ENCODE results near the gene CCL16. TPM values are rescaled to one million over a fixed set of nuclear protein-coding genes. Genes with fewer than 3 reads are reported as not detected.
A peak's percentile ranks its signal among the peaks of the same experiment; 100 is the strongest.

CCL16 gene
- total RNA-seq, 1 donor from 2014 or later = not detected

DNA sequence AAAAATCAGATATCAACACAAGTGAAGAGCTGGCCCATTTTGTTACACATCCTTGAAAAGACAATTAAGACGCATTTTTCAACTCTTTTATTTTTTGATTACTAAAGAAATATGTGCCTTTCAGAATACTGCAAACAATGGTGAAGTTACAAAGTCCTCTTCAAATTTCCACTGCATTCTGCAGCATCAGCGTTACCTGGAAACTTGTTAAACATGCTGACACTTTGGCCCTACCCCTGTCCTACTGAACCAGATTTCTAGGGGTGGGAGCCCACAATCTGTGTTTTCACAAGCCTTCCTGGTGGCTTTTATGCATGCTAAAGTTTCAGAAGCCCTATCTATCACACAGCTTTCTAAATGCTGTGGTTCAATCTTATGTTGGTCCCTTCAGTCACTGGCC lies 9.8 kb upstream of the CCL16 start:
- Histone ChIP-seq H3K27ac (ENCODE audit: low read depth, low read length) (no peak overlapping the region), H3K4me3 (ENCODE audit: low read length in 3 of 3) (no peak overlapping the region), H3K27me3 (ENCODE audit: control insufficient read depth in 3 of 3, insufficient read depth in 3 of 3, low read length in 3 of 3) (no peaks in the 10 kb centered on the region), H3K36me3 (ENCODE audit: control insufficient read depth in 3 of 3, insufficient read depth in 3 of 3, low read length in 3 of 3) (no peaks in the 10 kb centered on the region), H3K4me1 (ENCODE audit: control insufficient read depth in 3 of 3, insufficient read depth in 3 of 3, low read length in 3 of 3) (peaks cover 3 to 8% (median 3%) of the 10 kb centered on the region in 3 donors), H3K9me3 (ENCODE audit: control insufficient read depth in 3 of 3, low read length in 3 of 3) (no peaks in the 10 kb centered on the region), H3K9ac (ENCODE audit: low read depth in 1 of 3, low read length in 3 of 3) (no peak overlapping the region)

DNA sequence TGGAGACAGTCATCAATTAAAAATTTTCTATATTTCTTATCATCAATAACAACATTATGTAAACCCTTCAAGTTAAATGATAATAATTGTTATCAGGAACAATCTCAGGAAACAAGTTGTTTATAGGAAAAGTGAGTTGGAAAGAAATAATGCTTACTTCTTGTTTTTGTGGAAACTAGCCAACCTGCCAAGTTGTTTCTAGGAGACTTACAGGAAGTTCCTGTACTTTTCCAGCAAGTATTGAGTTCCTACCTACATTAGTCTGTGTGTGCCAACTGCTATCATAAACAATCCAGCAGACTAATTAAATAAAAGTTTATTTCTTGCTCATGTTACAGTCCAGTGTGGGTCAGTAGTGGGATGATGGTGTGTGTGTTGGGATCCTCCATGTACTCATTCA lies 6.9 kb upstream of the CCL16 start:
- Histone ChIP-seq H3K9ac (ENCODE audit: low read depth in 1 of 3, low read length in 3 of 3) (no peak overlapping the region), H3K4me3 (ENCODE audit: low read length in 3 of 3) (no peak overlapping the region), H3K4me1 (ENCODE audit: control insufficient read depth in 3 of 3, insufficient read depth in 3 of 3, low read length in 3 of 3) (peaks cover 3 to 8% (median 6%) of the 10 kb centered on the region in 3 donors), H3K36me3 (ENCODE audit: control insufficient read depth in 3 of 3, insufficient read depth in 3 of 3, low read length in 3 of 3) (no peaks in the 10 kb centered on the region), H3K9me3 (ENCODE audit: control insufficient read depth in 3 of 3, low read length in 3 of 3) (no peaks in the 10 kb centered on the region), H3K27ac (ENCODE audit: low read depth, low read length) (no peak overlapping the region), H3K27me3 (ENCODE audit: control insufficient read depth in 3 of 3, insufficient read depth in 3 of 3, low read length in 3 of 3) (peaks cover 0 to 6% (median 0%) of the 10 kb centered on the region in 3 donors)

DNA sequence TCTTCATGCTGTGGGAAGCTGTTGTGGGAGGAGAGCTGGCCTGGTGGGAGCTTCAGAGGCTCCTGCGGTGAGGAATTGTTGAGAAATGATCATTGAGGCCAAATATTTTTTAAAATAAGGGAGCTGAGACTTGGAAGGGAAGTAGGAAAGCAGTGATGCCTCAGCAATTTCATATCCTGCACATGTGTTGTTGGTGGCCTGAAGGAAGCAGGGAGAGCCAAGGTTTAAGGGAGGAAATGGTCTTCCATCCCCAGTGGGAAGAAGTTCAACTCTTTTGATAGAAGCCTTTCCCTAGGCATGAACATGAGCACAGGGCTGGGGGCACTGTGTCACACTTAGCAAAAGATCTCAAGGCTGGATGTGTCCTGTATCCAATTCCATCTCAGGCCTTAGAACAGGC lies 5.3 kb upstream of the CCL16 start, which contains the start of gene CCL14:
CCL14 (minus strand) TSS at position 87 of the 400 bp plus-strand sequence; CDS start at position 7, 80 bp downstream.
- H3K27ac ChIP-seq (ENCODE audit: low read depth, low read length) = peak within 1 kb of the TSS; percentile 30
- peak within 1 kb of the TSS in 2 of 3 donors; percentile 26 to 65 for H3K4me3 ChIP-seq (ENCODE audit: low read length in 3 of 3)
- no peaks in the 10 kb centered on the region for H3K9me3 ChIP-seq (ENCODE audit: control insufficient read depth in 3 of 3, low read length in 3 of 3)
- H3K27me3 ChIP-seq (ENCODE audit: control insufficient read depth in 3 of 3, insufficient read depth in 3 of 3, low read length in 3 of 3) = peaks cover 0 to 6% (median 0%) of the 10 kb centered on the region in 3 donors
- H3K36me3 ChIP-seq (ENCODE audit: control insufficient read depth in 3 of 3, insufficient read depth in 3 of 3, low read length in 3 of 3) = no peaks in the 10 kb centered on the region
- no peak within 1 kb of the TSS for H3K9ac ChIP-seq (ENCODE audit: low read depth in 1 of 3, low read length in 3 of 3)
- H3K4me1 ChIP-seq (ENCODE audit: control insufficient read depth in 3 of 3, insufficient read depth in 3 of 3, low read length in 3 of 3) = peaks cover 3 to 8% (median 6%) of the 10 kb centered on the region in 3 donors

DNA sequence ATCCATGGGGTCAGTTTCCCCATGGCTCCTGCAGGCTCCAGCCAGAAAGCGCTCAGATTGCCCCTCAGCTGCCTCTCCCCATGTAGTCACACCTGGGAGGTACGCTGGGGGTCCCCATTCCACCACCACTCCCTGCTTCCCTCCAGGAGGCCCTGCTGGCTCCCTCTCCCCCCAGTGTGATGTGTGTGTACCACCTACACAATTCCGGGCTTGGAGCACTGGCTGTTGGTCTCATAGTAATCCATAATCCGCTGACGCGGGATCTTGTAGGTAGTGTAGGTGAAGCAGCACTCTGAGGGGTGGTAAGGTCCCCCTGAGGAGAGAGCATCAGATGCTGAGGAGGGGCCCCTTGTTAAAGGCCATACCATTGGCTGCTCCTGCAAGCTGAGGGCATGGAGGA lies 2.8 kb upstream of the CCL16 start:
- Histone ChIP-seq H3K4me3 (ENCODE audit: low read length in 3 of 3) (peak overlapping the region in 1 of 3 donors; percentile 38), H3K36me3 (ENCODE audit: control insufficient read depth in 3 of 3, insufficient read depth in 3 of 3, low read length in 3 of 3) (no peaks in the 10 kb centered on the region), H3K9me3 (ENCODE audit: control insufficient read depth in 3 of 3, low read length in 3 of 3) (no peaks in the 10 kb centered on the region), H3K27ac (ENCODE audit: low read depth, low read length) (no peak overlapping the region), H3K27me3 (ENCODE audit: control insufficient read depth in 3 of 3, insufficient read depth in 3 of 3, low read length in 3 of 3) (peaks cover 0 to 6% (median 0%) of the 10 kb centered on the region in 3 donors), H3K4me1 (ENCODE audit: control insufficient read depth in 3 of 3, insufficient read depth in 3 of 3, low read length in 3 of 3) (peaks cover 3 to 8% (median 6%) of the 10 kb centered on the region in 3 donors), H3K9ac (ENCODE audit: low read depth in 1 of 3, low read length in 3 of 3) (no peak overlapping the region)

DNA sequence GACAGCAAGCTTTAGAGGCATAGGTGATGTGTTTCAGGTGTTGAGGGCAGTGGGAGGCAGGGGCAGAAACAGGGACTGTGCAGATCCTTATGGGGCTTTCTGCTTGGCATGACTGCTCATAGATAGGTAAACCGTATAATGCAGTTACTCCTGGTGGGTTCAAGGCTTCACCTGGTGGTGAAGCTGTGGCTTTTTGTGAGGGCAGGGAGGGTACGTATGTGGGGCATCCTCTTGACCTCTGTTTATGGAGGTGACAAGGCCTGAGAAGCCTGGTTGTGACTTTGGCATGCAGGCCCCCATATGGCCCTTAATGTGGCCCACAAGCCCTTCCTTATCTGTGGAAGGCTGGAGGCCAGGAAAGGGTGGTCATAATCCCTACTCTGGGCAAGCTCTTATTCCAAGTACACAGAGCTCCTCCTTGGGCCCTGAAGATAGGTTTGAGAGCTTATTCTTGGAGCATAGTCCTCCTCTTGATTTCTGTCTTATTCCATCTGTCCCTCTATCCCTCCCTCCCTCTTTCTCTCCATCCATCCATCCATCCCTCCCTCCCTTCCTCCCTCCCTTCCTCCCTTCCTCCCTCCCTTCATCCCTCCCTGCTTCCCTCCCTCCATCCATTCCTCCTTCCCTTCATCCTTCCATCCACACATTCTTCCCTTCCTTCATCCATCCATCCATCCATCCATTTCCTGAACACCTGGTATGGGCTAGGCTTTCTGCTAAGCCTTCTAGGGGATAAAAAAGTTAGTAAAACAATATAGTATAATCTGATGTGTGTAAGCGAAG lies 1.3 kb upstream of the CCL16 start:
- no peak overlapping the region for H3K27ac ChIP-seq (ENCODE audit: low read depth, low read length)
- H3K4me1 ChIP-seq (ENCODE audit: control insufficient read depth in 3 of 3, insufficient read depth in 3 of 3, low read length in 3 of 3) = peaks cover 3 to 6% (median 4%) of the 10 kb centered on the region in 3 donors
- H3K27me3 ChIP-seq (ENCODE audit: control insufficient read depth in 3 of 3, insufficient read depth in 3 of 3, low read length in 3 of 3) = peaks cover 0 to 6% (median 5%) of the 10 kb centered on the region in 3 donors
- no peak overlapping the region for H3K4me3 ChIP-seq (ENCODE audit: low read length in 3 of 3)
- H3K36me3 ChIP-seq (ENCODE audit: control insufficient read depth in 3 of 3, insufficient read depth in 3 of 3, low read length in 3 of 3) = no peaks in the 10 kb centered on the region
- H3K9ac ChIP-seq (ENCODE audit: low read depth in 1 of 3, low read length in 3 of 3) = no peak overlapping the region
- H3K9me3 ChIP-seq (ENCODE audit: control insufficient read depth in 3 of 3, low read length in 3 of 3) = no peaks in the 10 kb centered on the region

DNA sequence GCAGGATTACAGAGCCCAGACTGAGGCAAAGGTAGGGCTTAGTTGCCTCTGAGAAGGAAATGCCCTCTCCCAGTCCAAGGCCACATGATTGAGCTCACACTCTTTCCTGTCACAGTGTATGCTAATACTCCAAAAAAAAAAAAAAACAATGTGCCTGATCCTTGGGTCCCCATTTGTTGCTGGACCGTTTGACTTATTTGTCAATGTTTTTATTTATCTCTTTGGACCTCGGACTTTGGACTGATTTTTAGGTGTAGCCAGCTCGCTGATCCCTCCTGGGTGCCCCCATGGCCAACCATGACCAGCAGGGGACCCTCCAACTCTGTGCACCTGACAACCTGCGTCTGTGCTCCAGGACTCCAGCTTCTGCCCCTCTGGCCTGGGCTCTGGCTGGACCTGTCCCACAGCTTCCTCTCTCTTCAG lies 622 bp upstream of the CCL16 start:
- H3K9me3 ChIP-seq (ENCODE audit: control insufficient read depth in 3 of 3, low read length in 3 of 3) = no peaks in the 10 kb centered on the region
- peaks cover 0 to 3% (median 3%) of the 10 kb centered on the region in 3 donors for H3K4me1 ChIP-seq (ENCODE audit: control insufficient read depth in 3 of 3, insufficient read depth in 3 of 3, low read length in 3 of 3)
- no peak overlapping the region for H3K4me3 ChIP-seq (ENCODE audit: low read length in 3 of 3)
- H3K27ac ChIP-seq (ENCODE audit: low read depth, low read length) = no peak overlapping the region
- H3K27me3 ChIP-seq (ENCODE audit: control insufficient read depth in 3 of 3, insufficient read depth in 3 of 3, low read length in 3 of 3) = peaks cover 0 to 6% (median 5%) of the 10 kb centered on the region in 3 donors
- no peak overlapping the region for H3K9ac ChIP-seq (ENCODE audit: low read depth in 1 of 3, low read length in 3 of 3)
- no peaks in the 10 kb centered on the region for H3K36me3 ChIP-seq (ENCODE audit: control insufficient read depth in 3 of 3, insufficient read depth in 3 of 3, low read length in 3 of 3)

DNA sequence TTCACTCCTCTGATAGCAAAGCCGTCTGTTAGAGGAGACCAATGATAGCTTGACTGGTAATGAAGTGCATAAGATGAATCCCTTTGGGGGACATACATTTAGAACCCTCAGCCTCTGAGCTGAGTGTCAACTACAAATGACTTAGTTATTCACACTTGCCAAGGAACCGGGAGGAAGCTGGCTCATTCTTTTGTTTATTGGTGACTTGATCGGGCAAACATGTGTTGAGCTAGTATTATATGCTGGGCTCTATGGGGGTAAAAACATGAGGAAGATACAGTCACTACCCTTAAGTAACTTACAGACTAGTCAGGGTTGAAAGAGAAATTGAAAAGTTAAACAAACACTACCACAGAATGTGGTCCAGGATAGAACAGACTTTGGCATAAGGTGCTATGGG lies 3.0 kb downstream of the CCL16 start:
- Histone ChIP-seq H3K27ac (ENCODE audit: low read depth, low read length) (no peak overlapping the region), H3K27me3 (ENCODE audit: control insufficient read depth in 3 of 3, insufficient read depth in 3 of 3, low read length in 3 of 3) (peaks cover 0 to 5% (median 0%) of the 10 kb centered on the region in 3 donors), H3K4me1 (ENCODE audit: control insufficient read depth in 3 of 3, insufficient read depth in 3 of 3, low read length in 3 of 3) (peaks cover 0 to 6% (median 0%) of the 10 kb centered on the region in 3 donors), H3K9me3 (ENCODE audit: control insufficient read depth in 3 of 3, low read length in 3 of 3) (no peaks in the 10 kb centered on the region), H3K9ac (ENCODE audit: low read depth in 1 of 3, low read length in 3 of 3) (no peak overlapping the region), H3K36me3 (ENCODE audit: control insufficient read depth in 3 of 3, insufficient read depth in 3 of 3, low read length in 3 of 3) (no peaks in the 10 kb centered on the region), H3K4me3 (ENCODE audit: low read length in 3 of 3) (no peak overlapping the region)

DNA sequence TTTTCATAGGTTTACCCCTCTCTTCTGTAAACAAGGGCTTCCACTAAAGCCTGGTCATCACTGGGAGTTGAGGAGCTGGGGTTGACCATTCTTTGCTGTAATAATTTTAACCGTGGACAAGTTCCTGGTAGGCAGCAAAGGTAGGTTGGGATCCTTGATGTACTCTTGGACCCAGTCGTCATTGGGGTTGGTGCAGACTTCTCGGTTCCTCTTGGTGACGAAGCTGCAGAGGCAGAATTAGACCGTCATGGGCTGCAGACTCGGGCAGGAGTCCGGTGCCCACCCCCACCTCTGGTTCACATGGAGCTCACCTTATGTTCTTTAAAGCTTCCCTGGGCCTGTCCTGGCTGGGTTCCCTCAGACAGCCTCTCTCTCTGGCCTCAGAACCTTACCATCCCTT lies 3.8 kb downstream of the CCL16 start:
- Histone ChIP-seq H3K4me3 (ENCODE audit: low read length in 3 of 3) (no peak overlapping the region), H3K36me3 (ENCODE audit: control insufficient read depth in 3 of 3, insufficient read depth in 3 of 3, low read length in 3 of 3) (no peaks in the 10 kb centered on the region), H3K4me1 (ENCODE audit: control insufficient read depth in 3 of 3, insufficient read depth in 3 of 3, low read length in 3 of 3) (peaks cover 0 to 10% (median 3%) of the 10 kb centered on the region in 3 donors), H3K9ac (ENCODE audit: low read depth in 1 of 3, low read length in 3 of 3) (no peak overlapping the region), H3K27me3 (ENCODE audit: control insufficient read depth in 3 of 3, insufficient read depth in 3 of 3, low read length in 3 of 3) (peaks cover 0 to 5% (median 0%) of the 10 kb centered on the region in 3 donors), H3K9me3 (ENCODE audit: control insufficient read depth in 3 of 3, low read length in 3 of 3) (no peaks in the 10 kb centered on the region), H3K27ac (ENCODE audit: low read depth, low read length) (no peak overlapping the region)

DNA sequence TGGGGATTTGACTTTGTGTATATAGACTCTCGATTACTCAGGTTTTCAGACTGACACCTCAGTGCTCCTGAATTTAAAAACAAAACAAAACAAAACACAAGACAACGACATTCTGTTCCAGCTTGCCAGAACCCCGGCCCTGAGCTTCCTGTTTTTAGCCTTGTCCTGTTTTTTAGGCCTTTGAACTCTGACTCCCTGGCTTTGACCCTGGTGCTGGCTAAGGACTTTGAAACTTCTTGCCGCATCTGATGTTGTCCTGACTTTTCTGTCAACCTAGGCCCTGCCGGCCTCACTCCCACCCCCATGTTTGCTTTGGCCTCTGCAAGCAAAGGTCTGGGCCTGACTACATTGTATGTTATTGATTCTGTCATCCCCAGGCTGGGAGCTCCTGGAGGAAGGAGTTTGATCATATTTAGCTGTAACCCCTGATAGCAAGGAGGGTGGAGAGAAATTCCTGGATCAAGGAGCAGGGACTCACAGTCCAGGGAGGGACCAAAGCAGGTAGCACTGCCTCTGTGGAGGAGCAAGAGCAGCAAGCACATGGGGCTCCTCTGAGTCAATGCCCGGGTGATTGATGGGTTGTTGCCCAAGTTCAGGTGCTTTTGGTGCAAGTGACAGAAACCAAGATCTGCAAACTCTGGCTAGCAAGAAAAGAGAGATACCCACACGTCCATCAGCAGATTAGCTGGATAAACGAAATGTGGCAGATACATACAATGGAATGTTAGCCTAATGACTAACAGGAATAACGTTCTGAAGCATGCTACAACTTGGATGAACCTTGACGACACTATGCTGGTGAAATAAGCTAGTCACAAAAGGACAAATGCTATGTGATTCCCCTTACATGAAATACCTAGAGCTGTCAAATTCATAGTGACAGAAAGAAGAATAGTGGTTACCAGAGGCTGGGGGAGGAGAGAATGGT lies 7.7 kb downstream of the CCL16 start:
- no peak overlapping the region for H3K4me3 ChIP-seq (ENCODE audit: low read length in 3 of 3)
- H3K9me3 ChIP-seq (ENCODE audit: control insufficient read depth in 3 of 3, low read length in 3 of 3) = no peaks in the 10 kb centered on the region
- no peak overlapping the region for H3K9ac ChIP-seq (ENCODE audit: low read depth in 1 of 3, low read length in 3 of 3)
- peaks cover 0 to 5% (median 0%) of the 10 kb centered on the region in 3 donors for H3K27me3 ChIP-seq (ENCODE audit: control insufficient read depth in 3 of 3, insufficient read depth in 3 of 3, low read length in 3 of 3)
- peaks cover 0 to 15% (median 7%) of the 10 kb centered on the region in 3 donors for H3K4me1 ChIP-seq (ENCODE audit: control insufficient read depth in 3 of 3, insufficient read depth in 3 of 3, low read length in 3 of 3)
- no peaks in the 10 kb centered on the region for H3K36me3 ChIP-seq (ENCODE audit: control insufficient read depth in 3 of 3, insufficient read depth in 3 of 3, low read length in 3 of 3)
- peak overlapping the region; percentile 22 for H3K27ac ChIP-seq (ENCODE audit: low read depth, low read length)

All from skeletal muscle tissue (tissue), 4 donors.